PC-9 (cell line): ENCODE data around the gene PPFIA4.

Source experiments
- EZH2 ChIP-seq: fragments of 200-600 bp; sonication (generic); IDR thresholded peaks from 2 replicates; pipeline ENCODE4 v1.8.0; 2017; ENCODE audit warnings: antibody characterized with exemption, low read depth
- TF ChIP-seq, protein P1 (sequence below): fragments of 200-600 bp; sonication (generic); conservative IDR thresholded peaks from 2 replicates; pipeline ENCODE4 v1.6.1; 2017; ENCODE audit warnings: mixed run types, antibody characterized with exemption, mild to moderate bottlenecking, moderate library complexity

DNA sequence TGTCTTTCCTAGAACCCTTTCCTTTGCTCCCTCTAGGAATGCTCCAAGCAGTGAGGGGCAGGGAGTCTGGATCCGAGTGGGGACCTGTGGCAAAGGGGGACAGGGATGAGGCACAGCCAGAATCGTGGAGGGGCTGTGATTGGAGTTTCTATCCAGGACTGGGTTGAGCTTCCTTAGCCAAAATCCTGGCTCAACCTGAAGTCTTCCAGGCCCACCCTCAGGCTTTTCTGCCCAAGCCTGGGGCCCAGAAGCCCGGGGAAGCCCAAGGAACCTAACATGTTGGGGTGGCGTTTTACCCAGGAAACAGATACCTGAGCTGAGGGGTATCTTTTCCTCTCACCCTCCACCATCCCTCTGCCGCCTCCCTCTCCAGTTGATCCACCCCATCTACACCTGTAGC is 54.2 kb downstream of the PPFIA4 start:
- TF ChIP-seq, protein P1, sequence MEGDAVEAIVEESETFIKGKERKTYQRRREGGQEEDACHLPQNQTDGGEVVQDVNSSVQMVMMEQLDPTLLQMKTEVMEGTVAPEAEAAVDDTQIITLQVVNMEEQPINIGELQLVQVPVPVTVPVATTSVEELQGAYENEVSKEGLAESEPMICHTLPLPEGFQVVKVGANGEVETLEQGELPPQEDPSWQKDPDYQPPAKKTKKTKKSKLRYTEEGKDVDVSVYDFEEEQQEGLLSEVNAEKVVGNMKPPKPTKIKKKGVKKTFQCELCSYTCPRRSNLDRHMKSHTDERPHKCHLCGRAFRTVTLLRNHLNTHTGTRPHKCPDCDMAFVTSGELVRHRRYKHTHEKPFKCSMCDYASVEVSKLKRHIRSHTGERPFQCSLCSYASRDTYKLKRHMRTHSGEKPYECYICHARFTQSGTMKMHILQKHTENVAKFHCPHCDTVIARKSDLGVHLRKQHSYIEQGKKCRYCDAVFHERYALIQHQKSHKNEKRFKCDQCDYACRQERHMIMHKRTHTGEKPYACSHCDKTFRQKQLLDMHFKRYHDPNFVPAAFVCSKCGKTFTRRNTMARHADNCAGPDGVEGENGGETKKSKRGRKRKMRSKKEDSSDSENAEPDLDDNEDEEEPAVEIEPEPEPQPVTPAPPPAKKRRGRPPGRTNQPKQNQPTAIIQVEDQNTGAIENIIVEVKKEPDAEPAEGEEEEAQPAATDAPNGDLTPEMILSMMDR = no peak
- no peak for TF ChIP-seq EZH2
